ENCODE results near the gene CBLN4. TPM values are rescaled to one million over a fixed set of nuclear protein-coding genes. Genes with fewer than 3 reads are reported as not detected.

CBLN4 gene
- total RNA-seq, 1 experiment from 2014 or later = not detected

- POLR2A ChIA-PET (ENCODE audit: low non-redundant PET) = no interaction called here
- CTCF ChIA-PET = no interaction called here
- TF ChIP-seq, protein P1, sequence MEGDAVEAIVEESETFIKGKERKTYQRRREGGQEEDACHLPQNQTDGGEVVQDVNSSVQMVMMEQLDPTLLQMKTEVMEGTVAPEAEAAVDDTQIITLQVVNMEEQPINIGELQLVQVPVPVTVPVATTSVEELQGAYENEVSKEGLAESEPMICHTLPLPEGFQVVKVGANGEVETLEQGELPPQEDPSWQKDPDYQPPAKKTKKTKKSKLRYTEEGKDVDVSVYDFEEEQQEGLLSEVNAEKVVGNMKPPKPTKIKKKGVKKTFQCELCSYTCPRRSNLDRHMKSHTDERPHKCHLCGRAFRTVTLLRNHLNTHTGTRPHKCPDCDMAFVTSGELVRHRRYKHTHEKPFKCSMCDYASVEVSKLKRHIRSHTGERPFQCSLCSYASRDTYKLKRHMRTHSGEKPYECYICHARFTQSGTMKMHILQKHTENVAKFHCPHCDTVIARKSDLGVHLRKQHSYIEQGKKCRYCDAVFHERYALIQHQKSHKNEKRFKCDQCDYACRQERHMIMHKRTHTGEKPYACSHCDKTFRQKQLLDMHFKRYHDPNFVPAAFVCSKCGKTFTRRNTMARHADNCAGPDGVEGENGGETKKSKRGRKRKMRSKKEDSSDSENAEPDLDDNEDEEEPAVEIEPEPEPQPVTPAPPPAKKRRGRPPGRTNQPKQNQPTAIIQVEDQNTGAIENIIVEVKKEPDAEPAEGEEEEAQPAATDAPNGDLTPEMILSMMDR (conservative IDR thresholded peaks at IDR 0.05; ENCODE audit: low read depth, low read length) = no peak
- TF ChIP-seq EZH2 (IDR thresholded peaks at IDR 0.05; ENCODE audit: borderline replicate concordance, low read depth, low read length, poor library complexity, severe bottlenecking) = no peak
- H3K27ac ChIP-seq (ENCODE audit: low read depth, low read length, poor library complexity, severe bottlenecking) = no peak overlapping the region
- no peak overlapping the region for H3K4me3 ChIP-seq (ENCODE audit: low read depth, low read length, poor library complexity, severe bottlenecking)
- DNase-seq (ENCODE audit: low spot score) = no peak
- BruUV-seq (replicated peaks) = no TSS peak
- H3K9me3 ChIP-seq (ENCODE audit: low read depth, low read length, poor library complexity, severe bottlenecking) = peaks cover 4% of the 10 kb centered on the region
- H3K36me3 ChIP-seq (ENCODE audit: insufficient read depth, low read length, poor library complexity, severe bottlenecking) = no peaks in the 10 kb centered on the region
- H3K4me1 ChIP-seq (ENCODE audit: insufficient read depth, low read length, poor library complexity, severe bottlenecking) = no peaks in the 10 kb centered on the region
- intact Hi-C loops (cut with micrococcal nuclease; ENCODE audit: unreplicated experiment) = no loop called here
- H3K27me3 ChIP-seq (replicated peaks; ENCODE audit: insufficient read depth, low read depth, low read length, poor library complexity) = no peaks in the 10 kb centered on the region
These were observed 13.4 kb upstream of the CBLN4 start for GRCh38 chr20:56018716-56019115.

- intact Hi-C loops (cut with micrococcal nuclease; ENCODE audit: unreplicated experiment) = no loop called here
- CTCF ChIA-PET = no interaction called here
- TF ChIP-seq, protein P1 (conservative IDR thresholded peaks at IDR 0.05; ENCODE audit: low read depth, low read length) = no peak
- no peak for TF ChIP-seq EZH2 (IDR thresholded peaks at IDR 0.05; ENCODE audit: borderline replicate concordance, low read depth, low read length, poor library complexity, severe bottlenecking)
- no peak overlapping the region for H3K4me3 ChIP-seq (ENCODE audit: low read depth, low read length, poor library complexity, severe bottlenecking)
- POLR2A ChIA-PET (ENCODE audit: low non-redundant PET) = no interaction called here
- DNase-seq (ENCODE audit: low spot score) = no peak
- BruUV-seq (replicated peaks) = no TSS peak
- H3K9me3 ChIP-seq (ENCODE audit: low read depth, low read length, poor library complexity, severe bottlenecking) = peaks cover 4% of the 10 kb centered on the region
- no peaks in the 10 kb centered on the region for H3K27me3 ChIP-seq (replicated peaks; ENCODE audit: insufficient read depth, low read depth, low read length, poor library complexity)
- no peaks in the 10 kb centered on the region for H3K4me1 ChIP-seq (ENCODE audit: insufficient read depth, low read length, poor library complexity, severe bottlenecking)
- H3K36me3 ChIP-seq (ENCODE audit: insufficient read depth, low read length, poor library complexity, severe bottlenecking) = no peaks in the 10 kb centered on the region
- H3K27ac ChIP-seq (ENCODE audit: low read depth, low read length, poor library complexity, severe bottlenecking) = no peak overlapping the region
These were observed 12.9 kb upstream of the CBLN4 start for GRCh38 chr20:56018194-56018593.

- no peaks in the 10 kb centered on the region for H3K27me3 ChIP-seq (replicated peaks; ENCODE audit: insufficient read depth, low read depth, low read length, poor library complexity)
- H3K4me1 ChIP-seq (ENCODE audit: insufficient read depth, low read length, poor library complexity, severe bottlenecking) = no peaks in the 10 kb centered on the region
- no peaks in the 10 kb centered on the region for H3K36me3 ChIP-seq (ENCODE audit: insufficient read depth, low read length, poor library complexity, severe bottlenecking)
- DNase-seq (ENCODE audit: low spot score) = no peak
- H3K27ac ChIP-seq (ENCODE audit: low read depth, low read length, poor library complexity, severe bottlenecking) = no peak overlapping the region
- no TSS peak for BruUV-seq (replicated peaks)
- TF ChIP-seq EZH2 (IDR thresholded peaks at IDR 0.05; ENCODE audit: borderline replicate concordance, low read depth, low read length, poor library complexity, severe bottlenecking) = no peak
- TF ChIP-seq, protein P1 (conservative IDR thresholded peaks at IDR 0.05; ENCODE audit: low read depth, low read length) = no peak
- H3K9me3 ChIP-seq (ENCODE audit: low read depth, low read length, poor library complexity, severe bottlenecking) = peaks cover 4% of the 10 kb centered on the region
- no peak overlapping the region for H3K4me3 ChIP-seq (ENCODE audit: low read depth, low read length, poor library complexity, severe bottlenecking)
- ChIA-PET POLR2A (ENCODE audit: low non-redundant PET) (no interaction called here), CTCF (no interaction called here)
- intact Hi-C loops (cut with micrococcal nuclease; ENCODE audit: unreplicated experiment) = no loop called here
These were observed 12.2 kb upstream of the CBLN4 start for GRCh38 chr20:56017560-56017959.

Measured in A673 (cell line).